ENCODE data around the gene C3orf52.

Gene C3orf52

DNA sequence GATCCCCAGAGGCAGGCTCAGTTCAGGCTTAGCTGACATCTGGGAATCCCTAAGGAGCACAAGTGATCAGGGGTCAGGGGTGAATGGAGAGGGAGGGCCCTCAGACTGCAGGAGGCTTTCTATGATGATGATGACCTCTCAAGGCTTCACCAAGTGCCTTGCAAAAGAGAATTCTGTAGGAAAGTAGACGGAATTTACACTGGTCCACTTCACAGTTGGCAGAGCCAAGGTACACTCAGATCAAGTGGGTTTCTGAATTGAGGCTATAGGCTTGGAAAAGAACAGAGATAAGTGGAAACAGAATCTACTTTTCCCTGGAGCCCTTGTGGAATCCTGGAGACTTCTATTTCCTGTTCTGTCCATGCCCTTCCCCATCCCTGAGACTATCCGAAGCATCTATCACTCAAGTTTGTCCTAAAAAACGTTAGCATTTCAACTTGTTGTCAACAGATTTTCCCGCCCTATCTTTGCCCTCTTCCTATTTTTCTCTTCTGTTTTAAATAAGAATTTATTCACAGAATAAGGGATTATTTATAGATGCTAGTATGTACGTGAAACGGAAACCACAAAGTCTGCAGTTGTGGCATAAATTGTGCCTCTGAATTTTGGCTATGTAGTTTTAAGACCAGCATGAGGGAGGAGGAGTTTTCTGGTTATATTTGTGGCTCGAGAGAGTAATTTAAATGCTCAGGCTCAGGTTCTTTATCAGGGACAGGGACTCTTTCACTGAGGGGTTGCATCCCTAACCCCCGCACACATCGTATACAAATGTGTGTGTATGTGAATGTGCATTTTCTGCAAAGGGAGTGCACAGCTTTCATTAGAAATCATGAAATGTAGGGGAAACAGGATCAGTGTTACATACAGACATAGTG, 34.0 kb downstream of the C3orf52 start:
- no peak for DNase-seq

DNA sequence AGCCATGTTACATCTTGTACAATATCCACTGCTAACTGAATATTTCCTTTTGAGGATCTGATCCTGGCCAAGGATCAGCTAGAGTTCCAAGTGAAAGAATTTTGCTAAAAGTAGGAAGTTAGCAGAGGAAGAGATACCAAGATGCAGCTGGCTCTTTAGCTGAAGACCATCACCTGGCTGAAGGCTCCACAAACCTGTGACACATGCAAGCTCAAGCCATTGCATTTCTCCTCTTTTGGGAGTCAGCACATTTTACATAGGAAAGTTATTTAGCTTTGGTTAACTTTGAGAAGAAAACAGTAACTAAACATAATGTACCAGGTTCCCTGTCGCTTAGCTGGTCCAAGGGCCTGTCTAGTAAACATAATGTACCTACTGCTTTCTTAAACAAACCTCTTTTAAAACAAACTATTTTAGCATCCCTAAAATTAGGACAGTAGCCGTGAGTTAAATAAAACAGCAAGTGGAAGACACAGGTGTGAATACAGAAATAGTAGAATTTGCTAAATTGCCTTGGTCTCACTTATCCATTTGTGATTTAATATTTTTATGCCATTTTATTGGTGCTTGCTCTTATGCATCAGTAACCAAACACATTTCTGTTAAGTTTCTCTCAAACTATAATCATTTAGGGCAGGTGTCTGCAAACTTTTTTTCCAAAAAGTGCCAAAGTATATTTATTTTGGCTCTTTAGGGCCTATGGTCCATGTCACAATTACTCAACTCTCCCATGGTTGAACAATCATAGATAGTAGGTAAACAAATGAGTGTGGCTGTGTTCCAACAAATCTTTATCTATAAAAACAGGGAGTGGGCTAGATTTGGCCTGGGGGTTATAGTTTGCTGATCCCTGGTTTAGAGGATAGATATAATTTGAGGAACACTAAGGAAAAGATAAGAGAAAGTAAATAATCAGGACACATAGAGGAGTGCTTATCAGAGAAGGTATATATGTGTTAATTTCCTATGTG, 35.7 kb downstream of the C3orf52 start:
- DNase-seq = no peak

DNA sequence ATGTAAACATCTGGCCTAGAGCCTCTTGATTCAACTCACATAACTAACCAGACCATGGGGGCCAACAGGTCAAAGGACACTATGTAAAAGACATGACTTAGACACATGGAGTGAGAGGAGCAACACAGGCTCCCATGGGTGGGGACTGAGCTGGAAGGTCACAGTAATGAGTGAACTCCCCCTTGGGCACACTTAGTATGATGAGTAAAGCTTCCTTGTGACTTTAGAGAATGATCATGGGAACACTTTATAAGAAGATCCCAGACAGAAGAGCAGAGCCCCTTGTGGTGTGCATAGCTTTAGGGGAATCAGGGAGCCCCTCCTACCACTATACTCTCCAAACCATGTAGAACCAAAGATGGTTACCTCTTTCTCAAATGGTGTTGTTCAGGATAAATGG, 36.7 kb downstream of the C3orf52 start:
- no peak for DNase-seq

DNA sequence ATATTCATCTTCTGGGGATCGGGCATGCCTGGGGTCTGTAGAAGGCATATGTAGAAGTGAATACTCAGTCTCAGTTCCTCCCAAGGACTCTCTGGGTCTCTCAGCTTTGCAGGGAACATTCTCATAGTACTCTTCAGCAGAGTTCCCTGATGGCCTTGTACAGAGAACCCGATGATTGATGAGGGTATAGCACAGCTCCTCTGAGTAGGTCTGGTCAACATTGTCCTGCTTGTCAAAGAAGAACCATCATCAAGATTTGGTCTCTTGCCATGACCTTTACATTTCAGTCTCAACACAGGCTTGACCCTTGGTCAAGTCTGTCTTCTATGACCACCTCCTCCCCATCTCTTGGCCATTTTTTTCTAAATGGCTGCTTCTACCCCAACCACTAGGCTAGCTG, 37.4 kb downstream of the C3orf52 start:
- no peak for DNase-seq

DNA sequence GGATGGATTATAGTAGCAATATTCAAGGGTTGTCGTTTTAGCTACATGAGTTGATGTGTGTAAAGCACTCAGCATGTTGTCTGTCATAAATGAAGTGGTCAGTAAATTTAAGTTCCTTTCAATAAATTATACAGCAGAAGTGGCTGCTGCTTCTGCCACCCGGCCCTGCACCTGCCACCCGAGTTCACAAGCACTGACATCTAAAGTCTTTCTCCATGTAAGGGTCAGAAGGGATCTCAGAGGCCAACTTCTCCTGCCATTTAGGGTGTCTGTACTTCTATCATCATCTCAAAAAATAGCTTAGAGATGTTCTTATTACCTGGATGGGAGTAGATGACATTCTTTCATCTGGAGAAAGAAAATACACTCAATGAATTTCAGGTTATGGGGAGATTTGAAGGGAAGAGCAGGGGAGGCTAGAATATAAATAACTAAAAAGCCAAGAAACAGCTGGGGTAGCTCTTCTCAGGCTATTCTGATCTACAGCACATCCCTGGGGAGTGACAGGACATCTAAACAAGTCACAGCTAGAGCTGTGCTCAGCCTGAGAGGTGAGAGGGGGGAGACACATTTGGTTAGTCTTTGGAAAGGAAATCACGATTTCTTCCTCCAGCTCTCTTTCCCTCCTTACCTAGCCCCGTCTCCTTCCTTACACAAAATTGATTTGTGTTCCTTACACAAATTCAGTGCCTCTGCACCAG, 38.9 kb downstream of the C3orf52 start:
- DNase-seq = peak in 1 of 2 experiments; percentile 17

DNA sequence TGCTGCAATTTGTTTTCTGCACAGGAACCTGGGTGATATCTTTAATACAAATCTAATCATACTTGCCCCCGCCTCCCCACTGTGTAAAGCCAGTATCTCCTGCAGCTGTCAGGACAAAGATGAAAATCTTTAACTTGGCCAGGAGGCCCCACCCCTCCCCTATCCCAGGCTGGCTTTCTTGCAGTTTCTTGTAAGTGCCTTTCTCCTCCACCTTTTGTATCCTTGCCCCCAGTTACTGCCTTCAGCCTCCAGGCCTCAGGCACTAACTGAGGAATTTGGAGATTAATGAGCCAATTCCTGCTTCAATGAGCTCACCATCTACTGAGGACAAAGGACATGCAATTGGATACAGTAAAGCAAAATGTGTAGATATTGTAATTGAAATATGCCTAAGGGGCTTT, 40.3 kb downstream of the C3orf52 start:
- DNase-seq = no peak

DNA sequence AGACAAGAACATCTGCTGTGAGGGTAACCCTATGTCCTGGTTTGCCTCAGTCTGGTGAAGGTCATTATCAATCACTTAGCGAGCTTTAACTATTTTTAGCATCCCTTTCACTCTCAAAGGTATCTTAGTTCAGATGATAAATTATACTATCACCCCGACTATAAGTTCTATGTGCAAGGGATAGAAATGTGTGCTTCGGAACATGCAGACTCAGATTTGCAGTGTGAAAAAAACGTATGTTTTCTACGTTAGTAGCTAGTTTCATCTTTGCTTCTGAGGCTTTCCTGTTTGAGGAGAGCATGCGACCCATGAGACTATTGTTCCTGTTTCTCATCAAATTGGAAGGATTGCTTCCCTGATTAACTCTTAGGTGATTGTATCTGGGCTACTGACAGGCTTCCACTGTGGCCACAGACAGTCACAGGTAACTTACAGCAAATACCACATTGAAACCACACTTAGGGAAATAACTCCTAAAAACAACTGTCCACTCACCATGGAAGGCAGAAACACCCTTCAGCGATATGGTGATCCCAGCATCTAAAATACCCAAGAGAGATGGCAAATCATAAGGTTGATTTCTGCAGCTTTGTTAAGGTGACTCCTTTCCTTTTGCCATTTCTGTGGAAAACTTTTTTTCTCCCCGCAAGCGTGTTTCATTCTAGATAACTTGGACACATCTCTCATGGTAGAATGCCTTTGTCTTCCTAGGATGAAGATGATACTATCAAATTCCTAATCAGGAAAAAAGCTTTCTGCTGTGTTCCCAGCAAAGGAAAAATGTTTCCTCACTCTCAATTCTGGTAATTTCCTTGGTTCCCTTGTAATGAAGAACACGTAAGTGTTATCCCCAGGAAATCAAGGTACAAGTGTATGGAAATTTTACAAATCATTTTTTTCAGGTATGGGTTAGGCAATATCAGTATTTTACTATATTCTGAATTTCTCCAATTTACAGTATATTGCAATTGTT, 41.6 kb downstream of the C3orf52 start:
- no peak for DNase-seq

DNA sequence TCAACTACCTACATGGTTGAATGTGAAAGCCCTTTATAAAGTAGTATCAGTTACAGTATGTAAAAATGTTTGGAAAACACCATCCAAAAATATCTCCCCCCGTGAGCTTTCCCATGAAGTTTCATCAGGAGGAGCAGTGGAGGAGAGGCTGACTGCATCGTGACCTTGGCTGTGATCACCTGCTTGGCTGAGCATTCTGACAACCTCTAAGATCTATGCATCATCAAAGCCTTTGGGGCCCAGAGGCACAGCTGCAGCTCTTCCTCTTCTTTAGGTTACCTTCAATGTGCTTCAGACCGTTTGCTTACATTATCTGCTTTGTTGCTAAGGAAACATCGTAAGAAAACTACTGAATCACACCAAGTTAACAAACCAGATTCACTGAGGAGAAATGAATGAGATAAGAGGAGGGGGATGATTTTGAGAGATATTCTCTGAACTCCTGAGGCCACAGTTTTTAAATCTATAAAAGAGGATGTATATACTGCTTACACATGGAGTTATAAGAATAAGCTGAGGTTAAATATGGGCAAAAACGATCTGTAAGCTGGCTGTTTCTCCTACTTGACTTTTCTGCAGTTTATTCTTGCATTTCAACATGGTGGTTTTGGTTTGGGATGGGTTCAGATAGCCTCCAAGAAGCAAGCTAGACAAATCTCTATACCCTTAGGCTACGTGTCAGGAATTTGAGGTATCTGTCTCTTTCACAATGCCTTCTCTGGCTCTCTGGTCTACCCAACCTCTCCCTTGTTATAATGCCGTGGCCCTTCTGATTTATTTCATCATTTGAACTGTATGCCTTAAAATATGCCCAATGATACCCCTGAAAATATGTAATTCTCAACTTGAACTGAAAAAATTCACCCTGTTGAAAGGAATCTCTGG, 42.9 kb downstream of the C3orf52 start:
- no peak for DNase-seq

DNA sequence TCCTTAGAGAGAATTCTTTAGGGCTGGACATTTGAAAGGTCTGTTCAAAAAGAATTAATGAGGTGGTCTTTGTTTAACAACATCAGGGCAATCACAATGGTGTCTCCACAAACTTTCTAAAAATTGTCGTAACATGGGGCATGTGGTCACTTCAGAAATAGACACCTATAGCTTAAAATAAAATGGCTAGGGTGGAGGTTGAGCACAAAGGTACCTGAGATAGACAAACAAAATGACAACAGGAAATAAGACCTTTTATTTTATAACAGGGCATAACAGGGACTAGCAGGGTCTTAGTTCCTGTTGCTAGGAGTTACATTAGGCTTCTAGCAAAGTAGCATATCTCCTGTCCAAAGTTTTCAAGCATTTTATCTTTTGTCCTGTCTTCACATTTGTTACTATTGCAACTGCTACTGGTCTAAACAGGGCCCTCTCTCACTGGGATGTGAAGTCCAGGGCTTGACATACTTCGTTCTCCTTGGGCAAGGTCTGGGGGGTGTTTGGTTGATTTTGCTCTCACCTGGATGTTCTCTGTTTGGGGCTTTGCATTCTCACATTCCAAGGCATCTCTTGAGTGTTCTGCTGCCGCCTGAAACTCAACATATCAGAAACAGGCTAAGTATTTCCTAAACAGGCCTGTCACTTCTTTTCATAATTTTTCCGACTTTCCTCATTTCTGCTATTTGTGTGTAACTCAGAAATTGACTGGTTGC, 43.9 kb downstream of the C3orf52 start:
- DNase-seq = no peak

DNA sequence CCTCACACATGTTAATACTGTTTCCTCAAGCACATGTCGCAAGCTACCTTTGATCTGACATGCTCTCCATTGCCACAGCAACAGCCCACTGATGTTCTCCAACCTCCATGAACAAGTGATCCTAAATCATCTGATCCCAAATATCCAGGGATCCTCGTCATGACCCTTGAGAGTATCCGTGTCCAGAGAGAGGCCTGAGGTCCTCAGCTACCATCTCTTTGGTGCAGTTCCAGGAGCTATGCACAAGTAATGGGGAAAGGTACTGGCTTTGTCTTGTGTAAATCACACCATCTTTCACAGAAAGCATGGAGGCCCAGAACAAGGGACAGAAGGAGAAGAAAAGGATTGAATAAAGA, 44.4 kb downstream of the C3orf52 start:
- no peak for DNase-seq

DNA sequence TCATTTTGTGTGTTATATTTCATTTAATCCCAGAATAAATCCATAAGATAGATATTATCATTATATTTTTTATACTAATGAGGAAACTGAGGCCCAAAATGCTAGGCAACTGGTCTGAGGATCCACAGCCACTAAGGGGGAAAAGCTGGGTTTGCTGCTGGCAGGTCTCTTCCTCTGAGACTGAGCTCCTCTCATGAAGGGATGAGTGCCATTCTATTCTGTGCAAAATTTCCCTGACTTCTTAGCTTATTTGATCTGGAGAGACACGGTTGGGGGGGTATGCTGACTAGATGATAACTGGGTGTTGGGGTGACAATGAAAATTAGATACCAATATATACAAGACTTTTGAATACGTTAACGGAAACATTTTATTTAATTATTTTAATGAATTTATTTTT, 44.9 kb downstream of the C3orf52 start:
- DNase-seq = no peak

DNA sequence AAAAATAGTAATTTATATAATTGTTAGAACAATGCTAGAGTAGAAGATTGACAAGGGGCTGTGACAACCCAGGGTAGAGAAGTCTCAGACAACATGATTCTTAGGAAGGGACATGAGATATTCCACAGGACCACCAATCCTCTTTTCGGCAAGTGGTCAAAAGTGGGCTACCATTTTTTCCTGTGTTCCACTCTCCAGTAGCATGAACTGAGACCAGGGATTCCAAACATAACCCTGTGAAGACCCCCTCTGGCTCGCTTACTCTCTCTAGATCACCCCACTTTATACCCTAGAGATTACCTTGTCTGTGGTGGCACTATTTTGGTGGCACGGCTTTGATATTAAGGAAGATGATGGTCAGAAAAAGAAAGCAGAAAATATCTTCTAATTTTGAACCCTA, 45.9 kb downstream of the C3orf52 start:
- DNase-seq = no peak

DNA sequence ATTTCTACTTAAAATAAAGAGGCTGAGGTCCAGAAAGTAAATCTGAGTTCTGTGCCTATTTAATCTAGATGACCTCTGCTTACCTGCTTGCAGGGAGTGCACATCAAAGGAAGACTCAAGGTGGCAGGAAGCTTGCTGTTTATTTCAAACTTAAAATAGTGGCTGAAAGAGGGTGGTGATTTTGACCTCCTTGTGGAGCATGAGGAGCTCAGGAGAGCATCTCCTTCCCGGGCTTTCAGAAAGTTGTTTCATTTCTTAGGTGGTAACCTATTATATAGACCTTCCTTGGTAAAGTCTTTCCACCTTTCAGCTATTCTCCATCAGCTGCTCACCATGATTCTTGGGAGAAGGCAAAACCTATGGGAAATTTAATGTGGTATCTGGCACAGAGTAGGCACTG, 46.4 kb downstream of the C3orf52 start:
- DNase-seq = no peak

DNA sequence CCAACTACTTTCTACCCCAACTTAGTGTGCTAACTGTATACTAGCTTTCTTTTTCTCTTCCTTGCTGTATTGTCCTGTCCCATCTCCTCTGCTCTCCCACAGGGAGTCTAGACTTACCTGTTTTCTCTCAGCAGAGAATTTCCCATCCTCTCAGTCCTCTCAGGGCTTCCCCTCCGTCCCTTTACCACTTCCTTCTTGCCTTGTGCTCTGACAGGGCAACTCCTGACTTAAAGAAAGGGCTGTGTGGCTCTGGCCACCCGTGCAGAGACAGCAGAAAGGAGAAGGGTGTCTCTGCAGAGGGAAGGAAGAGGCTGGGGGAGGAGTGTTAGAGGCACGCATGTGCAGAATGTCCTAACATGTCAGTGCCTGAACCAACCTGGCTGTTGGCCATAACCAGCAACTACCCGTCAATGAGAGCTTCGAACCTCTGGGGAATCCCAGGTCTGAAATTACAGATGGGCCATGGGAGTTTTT, 46.8 kb downstream of the C3orf52 start, which contains the start of gene GCSAM:
TSS of gene GCSAM (minus strand) at position 274 of the 474 bp plus-strand sequence. CDS start at position 146, 128 bp downstream.
- DNase-seq = no peak

DNA sequence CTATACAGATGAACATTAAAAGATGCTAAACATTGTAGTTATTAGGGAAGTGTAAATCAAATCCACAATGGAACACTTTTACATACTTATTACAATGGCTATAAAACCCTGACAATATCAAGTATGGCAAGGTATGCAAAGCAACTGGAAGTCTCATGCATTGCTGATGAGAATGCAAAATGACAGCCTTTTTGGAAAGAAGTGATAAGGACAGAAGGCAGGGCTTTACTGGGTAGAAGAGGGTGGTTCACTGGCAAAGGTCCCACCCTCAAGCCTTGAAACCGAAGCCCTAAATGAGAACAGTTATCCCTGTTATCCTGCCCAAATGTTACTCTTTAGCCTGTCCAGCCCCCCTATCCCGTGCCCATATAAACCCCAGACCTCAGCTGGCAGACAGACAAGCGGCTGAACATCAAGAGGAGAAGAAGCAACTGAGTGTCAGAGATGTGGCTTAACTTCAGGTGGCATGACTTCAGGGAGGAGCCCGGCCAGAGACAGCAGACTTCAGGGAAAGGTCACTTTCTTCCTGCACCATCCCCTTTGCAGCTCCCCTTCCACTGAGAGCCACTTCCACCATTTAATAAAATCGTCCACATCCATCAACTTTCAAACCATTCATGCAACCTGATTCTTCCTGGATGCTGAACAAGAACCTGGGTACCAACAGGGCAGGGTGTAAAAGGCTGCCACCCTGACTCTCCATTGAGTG, 47.6 kb downstream of the C3orf52 start:
- DNase-seq = no peak

DNA sequence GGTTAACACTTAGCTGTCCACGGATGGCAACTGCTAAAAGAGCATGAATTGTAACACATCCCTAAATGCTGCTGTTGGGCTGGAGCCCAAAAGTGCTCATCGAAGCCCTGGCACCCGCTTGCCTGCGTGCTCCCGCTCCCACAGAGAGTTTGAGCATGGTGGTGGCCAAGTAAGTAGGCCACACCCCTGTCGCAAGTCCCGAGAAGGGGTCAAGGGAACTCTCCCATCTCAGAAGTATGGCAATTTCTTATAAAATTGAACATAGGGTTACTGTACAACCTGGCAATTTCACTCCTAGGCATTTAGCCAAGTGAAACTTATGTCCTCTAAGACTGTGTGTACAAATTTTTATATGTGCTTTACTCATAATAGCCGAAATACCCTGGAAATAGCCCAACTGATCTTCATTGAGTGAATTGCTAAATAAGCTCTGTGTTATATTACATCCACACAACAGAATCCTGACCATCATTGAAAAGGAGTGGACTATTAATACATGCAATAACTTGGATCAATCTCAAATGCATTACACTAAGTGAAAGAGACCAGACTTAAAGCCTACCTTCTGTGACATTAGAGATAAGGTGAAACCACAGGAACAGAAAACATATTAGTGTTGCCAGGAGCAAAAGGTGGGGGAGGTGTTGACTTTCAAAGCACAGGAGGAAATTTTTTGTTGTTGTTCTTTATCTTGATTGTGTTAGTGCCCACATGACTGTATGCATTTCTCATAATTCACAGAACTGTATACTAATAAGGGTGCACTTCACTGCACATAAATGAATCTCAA, 48.3 kb downstream of the C3orf52 start:
- DNase-seq = no peak

DNA sequence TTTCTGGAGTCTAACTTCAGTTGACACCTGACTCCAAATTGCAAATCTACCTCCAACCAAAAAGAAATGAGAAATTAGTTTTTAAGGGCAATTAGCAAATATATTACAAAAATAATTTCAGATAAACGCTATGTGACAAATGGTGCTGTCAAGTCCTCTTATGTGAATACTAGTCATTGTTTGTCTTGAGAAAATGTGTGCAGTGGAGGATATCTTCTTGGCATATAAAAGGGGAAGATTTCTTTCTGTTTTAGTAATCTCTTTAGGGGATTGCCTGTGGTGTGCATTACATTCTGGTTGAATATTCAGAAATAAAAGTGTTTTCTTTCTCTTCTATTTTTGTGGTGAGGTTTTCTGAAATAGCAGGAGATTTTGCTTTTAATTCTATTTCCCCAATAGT, 49.9 kb downstream of the C3orf52 start:
- no peak for DNase-seq

DNA sequence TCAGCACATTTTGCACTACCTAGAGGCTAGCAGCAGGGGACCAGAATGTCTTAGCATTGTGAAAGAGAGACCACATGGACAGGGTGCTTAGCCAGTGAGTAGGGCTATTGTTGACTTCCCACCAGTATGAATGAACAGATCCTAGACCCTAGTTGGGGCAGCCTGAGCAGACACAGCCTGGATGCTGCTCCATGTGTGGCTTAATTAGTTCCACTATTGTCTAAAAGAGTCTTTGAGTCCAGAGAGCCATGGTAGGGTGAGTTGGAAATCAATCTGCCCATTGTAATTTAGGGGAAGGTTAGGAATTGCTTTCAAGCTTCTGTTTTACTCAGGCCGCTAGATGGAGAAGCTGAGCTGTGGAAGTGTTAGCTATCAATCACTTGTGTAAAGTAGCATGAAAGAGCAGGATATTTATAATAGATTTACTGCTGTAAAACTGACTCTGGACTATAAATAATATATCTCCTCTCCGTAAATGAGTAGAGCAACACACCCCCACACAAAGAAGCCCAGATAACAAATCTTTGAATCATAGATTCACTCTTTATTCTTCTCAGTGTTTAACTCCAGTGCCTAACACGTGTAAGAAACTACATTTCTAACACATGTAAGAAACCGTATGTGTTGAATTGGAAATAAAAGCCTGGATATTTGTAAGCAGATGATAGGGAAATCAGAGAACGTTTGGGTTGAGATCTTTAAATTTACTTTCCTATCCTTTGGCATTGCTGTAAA, 50.9 kb downstream of the C3orf52 start:
- peak; percentile 61 to 66 for DNase-seq

Data from SHP77 (cell line).